ENCODE data around the gene NRF1.
"Not testable (repeated sequence)": the region's sequence is repeated elsewhere in the genome, so short reads cannot be mapped to it uniquely, and the experiment has no call there.

Gene NRF1

DNA sequence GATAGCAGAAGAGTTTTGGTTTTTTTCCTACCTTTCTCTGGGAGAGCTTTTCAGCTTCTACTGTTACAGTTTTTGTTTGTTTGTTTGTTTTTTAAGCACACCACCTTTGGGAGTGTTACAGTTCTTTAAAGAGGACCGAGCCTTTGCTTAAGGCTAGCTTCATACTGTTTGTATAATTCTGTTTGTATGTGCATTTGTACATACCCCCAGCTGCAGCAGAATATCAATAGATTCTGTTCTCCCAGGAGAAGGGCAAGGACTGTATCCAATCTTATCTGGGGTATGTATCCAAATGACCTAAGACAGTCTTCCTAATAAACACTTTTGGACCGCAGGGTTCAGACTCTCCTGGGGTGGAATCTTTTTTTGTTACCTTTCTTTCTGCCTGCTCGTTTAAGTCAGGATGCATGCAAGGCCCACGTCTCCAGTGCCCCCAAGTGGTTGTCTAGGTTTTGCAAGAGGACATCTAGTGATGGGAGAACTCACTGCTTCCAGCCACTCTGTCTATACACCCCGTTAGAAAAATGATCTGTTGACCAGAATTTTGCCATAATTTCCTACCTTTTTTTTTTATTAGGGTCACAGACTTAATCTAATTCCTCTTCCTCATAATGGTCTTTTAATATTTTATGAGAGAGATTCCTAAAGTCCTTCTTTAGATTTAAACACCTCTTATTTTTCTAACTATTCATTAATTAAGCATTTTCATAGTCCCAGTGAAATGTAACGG lies 23.9 kb downstream of the NRF1 start:
- H3K27ac ChIP-seq (ENCODE audit: low read depth, low read length) = no peak overlapping the region
- H3K4me3 ChIP-seq (ENCODE audit: low read depth in 1 of 2, low read length in 2 of 2) = no peak overlapping the region
- no peaks in the 10 kb centered on the region for H3K4me1 ChIP-seq (ENCODE audit: insufficient read depth, low read length)
- no peaks in the 10 kb centered on the region for H3K9me3 ChIP-seq (ENCODE audit: low read length)
- no peak overlapping the region for H3K9ac ChIP-seq (ENCODE audit: low read length)
- H3K27me3 ChIP-seq (ENCODE audit: control insufficient read depth in 1 of 2, insufficient read depth in 2 of 2, low read length in 2 of 2) = no peaks in the 10 kb centered on the region
- no peaks in the 10 kb centered on the region for H3K36me3 ChIP-seq (ENCODE audit: insufficient read depth, low read length)

DNA sequence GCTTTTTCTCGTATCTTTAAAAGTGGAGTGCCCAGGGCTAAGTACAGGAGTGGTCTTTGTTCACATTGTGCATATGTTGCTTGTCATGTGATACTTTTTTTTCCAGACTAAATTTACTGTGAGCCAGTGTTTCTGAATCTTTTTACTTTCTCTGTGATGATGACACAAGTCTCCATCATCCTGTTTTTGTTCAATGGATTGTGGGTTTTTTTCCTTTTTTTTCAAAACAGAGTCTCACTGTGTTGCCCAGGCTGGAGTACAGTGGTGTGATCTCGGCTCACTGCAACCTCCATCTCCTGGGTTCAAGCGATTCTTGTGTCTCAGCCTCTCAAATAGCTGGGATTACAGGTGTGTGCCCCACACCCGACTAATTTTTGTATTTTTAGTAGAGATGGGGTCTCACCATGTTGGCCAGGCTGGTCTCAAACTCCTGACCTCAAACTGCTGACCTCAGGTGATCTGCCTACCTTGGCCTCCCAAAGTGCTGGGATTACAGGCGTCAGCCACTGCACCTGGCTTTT lies 24.6 kb downstream of the NRF1 start:
- not testable (repeated sequence) for H3K9me3 ChIP-seq (ENCODE audit: low read length); H3K36me3 ChIP-seq (ENCODE audit: insufficient read depth, low read length); H3K9ac ChIP-seq (ENCODE audit: low read length); H3K4me3 ChIP-seq (ENCODE audit: low read depth in 1 of 2, low read length in 2 of 2); H3K27me3 ChIP-seq (ENCODE audit: control insufficient read depth in 1 of 2, insufficient read depth in 2 of 2, low read length in 2 of 2); H3K4me1 ChIP-seq (ENCODE audit: insufficient read depth, low read length); H3K27ac ChIP-seq (ENCODE audit: low read depth, low read length)

DNA sequence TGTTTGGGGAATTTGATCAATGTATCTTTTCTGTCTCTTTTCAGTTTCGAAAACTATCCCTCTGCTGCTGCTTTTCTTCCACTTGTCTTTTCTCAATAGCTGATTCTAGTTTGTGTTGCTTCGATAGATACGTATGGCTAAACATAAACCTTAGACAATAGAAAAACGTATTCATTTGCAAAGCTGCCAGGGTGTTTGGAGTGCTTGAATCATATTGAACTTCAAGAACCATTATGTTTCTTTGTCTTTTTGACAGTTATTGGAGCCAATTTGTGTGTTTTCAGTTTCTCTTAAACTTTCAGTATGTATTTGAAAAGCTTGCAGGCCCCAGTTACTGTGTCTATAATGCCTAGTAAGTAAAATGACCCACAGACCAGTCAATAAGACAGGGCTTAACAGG lies 25.1 kb downstream of the NRF1 start:
- no peak overlapping the region for H3K4me3 ChIP-seq (ENCODE audit: low read depth in 1 of 2, low read length in 2 of 2)
- H3K27me3 ChIP-seq (ENCODE audit: control insufficient read depth in 1 of 2, insufficient read depth in 2 of 2, low read length in 2 of 2) = no peaks in the 10 kb centered on the region
- H3K36me3 ChIP-seq (ENCODE audit: insufficient read depth, low read length) = no peaks in the 10 kb centered on the region

DNA sequence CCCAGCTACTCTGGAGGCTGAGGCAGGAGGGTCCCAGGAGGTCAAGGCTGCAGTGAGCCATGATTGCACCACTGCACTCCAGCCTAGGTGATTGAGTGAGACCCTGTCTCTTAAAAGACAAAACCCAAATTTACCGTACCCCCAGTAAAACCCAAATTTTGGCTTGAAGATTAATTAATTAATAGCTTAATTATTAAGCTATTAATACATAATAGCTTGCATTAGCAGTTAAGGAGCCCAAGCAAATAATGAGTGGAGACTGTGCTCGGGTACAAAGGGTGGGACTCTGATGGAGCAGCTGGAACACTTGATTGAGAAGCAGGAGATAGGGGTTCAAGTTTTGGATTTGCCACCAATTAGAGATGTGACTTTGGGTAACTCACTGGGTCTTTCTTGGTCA lies 28.9 kb downstream of the NRF1 start:
- no peaks in the 10 kb centered on the region for H3K9me3 ChIP-seq (ENCODE audit: low read length)
- no peaks in the 10 kb centered on the region for H3K27me3 ChIP-seq (ENCODE audit: control insufficient read depth in 1 of 2, insufficient read depth in 2 of 2, low read length in 2 of 2)
- no peak overlapping the region for H3K9ac ChIP-seq (ENCODE audit: low read length)
- peaks cover 5% of the 10 kb centered on the region for H3K4me1 ChIP-seq (ENCODE audit: insufficient read depth, low read length)
- H3K4me3 ChIP-seq (ENCODE audit: low read depth in 1 of 2, low read length in 2 of 2) = no peak overlapping the region
- no peaks in the 10 kb centered on the region for H3K36me3 ChIP-seq (ENCODE audit: insufficient read depth, low read length)
- H3K27ac ChIP-seq (ENCODE audit: low read depth, low read length) = no peak overlapping the region

More for the DNA sequence above, 25.1 kb downstream of the NRF1 start:
- H3K9me3 ChIP-seq (ENCODE audit: low read length) = no peaks in the 10 kb centered on the region
- no peaks in the 10 kb centered on the region for H3K4me1 ChIP-seq (ENCODE audit: insufficient read depth, low read length)
- no peak overlapping the region for H3K27ac ChIP-seq (ENCODE audit: low read depth, low read length)
- no peak overlapping the region for H3K9ac ChIP-seq (ENCODE audit: low read length)

DNA sequence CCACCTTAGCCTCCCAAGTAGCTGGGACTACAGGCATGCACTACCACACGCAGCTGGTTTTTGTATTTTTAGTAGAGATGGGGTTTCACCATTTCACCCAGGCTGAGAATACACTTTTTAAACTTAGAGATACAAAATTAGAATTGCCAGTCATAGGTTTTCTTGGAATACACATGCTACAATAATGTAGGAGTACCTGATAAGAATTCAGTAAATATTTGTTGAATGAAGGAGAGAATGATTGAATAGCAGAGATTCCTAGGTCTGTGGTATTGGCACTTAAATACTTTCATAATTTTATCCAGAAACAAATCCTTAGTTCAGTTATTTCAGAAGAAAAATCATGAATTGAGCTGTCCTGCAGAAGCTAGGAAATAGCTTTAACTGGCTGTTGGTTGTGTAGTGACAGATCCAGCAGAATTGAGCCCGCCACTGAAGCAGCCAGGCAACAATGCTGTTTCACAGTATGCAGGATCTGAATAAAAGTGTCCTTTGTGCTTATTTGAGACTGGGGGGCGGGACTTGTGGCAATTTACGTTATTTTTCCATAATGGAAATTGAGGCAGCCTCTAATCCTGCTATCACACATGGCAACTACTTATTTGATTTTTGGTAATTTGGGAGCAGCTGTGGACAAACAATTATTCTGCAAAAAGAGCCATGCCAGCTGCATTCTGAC lies 31.5 kb downstream of the NRF1 start:
- H3K9ac ChIP-seq (ENCODE audit: low read length) = no peak overlapping the region

DNA sequence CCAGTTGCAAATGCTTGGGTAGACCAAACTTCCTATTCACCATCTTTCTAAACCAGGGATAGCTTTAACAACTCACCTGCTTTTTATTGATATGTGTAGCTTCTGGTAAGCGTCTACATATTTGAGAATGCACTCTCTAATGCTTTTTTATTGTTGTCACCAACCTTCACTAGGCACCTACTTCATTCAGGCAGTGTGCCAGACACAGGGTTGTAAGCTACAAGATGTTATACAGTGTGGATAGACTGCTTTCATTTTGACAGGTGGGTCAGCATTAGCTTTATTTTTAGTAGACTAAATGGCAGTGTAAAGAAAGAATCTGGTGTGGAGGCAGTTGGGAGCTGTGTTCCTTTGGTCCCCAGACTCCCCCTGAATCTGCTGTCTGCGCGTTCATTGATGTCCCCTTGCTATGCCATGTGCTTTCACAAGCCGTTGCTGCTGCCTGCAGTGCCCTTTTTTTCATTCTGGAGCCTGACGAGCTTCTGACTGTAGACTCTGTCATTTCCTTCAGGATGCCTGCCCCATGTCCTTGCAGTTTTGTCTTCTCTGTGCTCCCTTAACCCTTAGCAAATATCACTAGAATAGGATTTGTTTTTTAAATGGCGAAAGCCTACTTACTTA lies 32.1 kb downstream of the NRF1 start:
- Histone ChIP-seq H3K4me3 (ENCODE audit: low read depth in 1 of 2, low read length in 2 of 2) (no peak overlapping the region), H3K4me1 (ENCODE audit: insufficient read depth, low read length) (peaks cover 5% of the 10 kb centered on the region), H3K27me3 (ENCODE audit: control insufficient read depth in 1 of 2, insufficient read depth in 2 of 2, low read length in 2 of 2) (no peaks in the 10 kb centered on the region), H3K36me3 (ENCODE audit: insufficient read depth, low read length) (no peaks in the 10 kb centered on the region), H3K9ac (ENCODE audit: low read length) (no peak overlapping the region), H3K27ac (ENCODE audit: low read depth, low read length) (no peak overlapping the region), H3K9me3 (ENCODE audit: low read length) (no peaks in the 10 kb centered on the region)

More for the DNA sequence above, 31.5 kb downstream of the NRF1 start:
- H3K4me1 ChIP-seq (ENCODE audit: insufficient read depth, low read length) = peaks cover 5% of the 10 kb centered on the region
- no peak overlapping the region for H3K4me3 ChIP-seq (ENCODE audit: low read depth in 1 of 2, low read length in 2 of 2)
- H3K9me3 ChIP-seq (ENCODE audit: low read length) = no peaks in the 10 kb centered on the region
- H3K27ac ChIP-seq (ENCODE audit: low read depth, low read length) = no peak overlapping the region
- H3K36me3 ChIP-seq (ENCODE audit: insufficient read depth, low read length) = no peaks in the 10 kb centered on the region
- H3K27me3 ChIP-seq (ENCODE audit: control insufficient read depth in 1 of 2, insufficient read depth in 2 of 2, low read length in 2 of 2) = no peaks in the 10 kb centered on the region

DNA sequence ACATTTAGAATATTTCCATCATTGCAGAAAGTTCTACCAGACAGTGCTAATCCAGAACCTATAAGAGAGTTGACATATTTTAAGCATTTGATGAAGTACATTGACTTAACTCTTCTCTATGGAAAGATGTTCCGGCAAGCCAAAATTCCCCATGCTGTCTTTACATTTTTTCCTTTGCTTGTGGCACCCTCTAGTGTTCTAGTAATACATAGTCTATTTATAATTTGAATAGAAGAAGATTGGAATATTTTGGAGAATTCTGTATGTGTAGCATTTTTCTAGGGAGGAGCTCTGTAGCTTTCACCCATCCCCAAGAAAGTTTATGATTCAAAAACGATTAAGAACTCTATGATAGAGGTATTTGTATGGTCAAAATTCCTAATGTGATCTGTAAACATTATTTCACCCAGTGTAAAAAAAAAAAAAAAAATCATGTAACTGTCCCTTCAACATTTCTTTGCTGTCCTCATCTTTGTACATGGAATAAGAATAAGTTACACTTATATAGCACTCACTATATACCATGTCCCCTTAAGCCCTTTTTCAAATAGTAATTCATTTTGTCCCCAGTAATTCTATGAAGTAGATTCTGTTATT lies 33.2 kb downstream of the NRF1 start:
- peaks cover 5% of the 10 kb centered on the region for H3K4me1 ChIP-seq (ENCODE audit: insufficient read depth, low read length)
- no peaks in the 10 kb centered on the region for H3K9me3 ChIP-seq (ENCODE audit: low read length)
- no peaks in the 10 kb centered on the region for H3K36me3 ChIP-seq (ENCODE audit: insufficient read depth, low read length)
- no peaks in the 10 kb centered on the region for H3K27me3 ChIP-seq (ENCODE audit: control insufficient read depth in 1 of 2, insufficient read depth in 2 of 2, low read length in 2 of 2)
- no peak overlapping the region for H3K27ac ChIP-seq (ENCODE audit: low read depth, low read length)
- no peak overlapping the region for H3K4me3 ChIP-seq (ENCODE audit: low read depth in 1 of 2, low read length in 2 of 2)
- no peak overlapping the region for H3K9ac ChIP-seq (ENCODE audit: low read length)

GRCh38 chr7:129646369-129647021 lies 35.0 kb downstream of the NRF1 start:
- H3K4me3 ChIP-seq (ENCODE audit: low read depth in 1 of 2, low read length in 2 of 2) = no peak overlapping the region
- H3K27me3 ChIP-seq (ENCODE audit: control insufficient read depth in 1 of 2, insufficient read depth in 2 of 2, low read length in 2 of 2) = no peaks in the 10 kb centered on the region
- H3K27ac ChIP-seq (ENCODE audit: low read depth, low read length) = no peak overlapping the region
- H3K4me1 ChIP-seq (ENCODE audit: insufficient read depth, low read length) = peaks cover 5% of the 10 kb centered on the region
- no peaks in the 10 kb centered on the region for H3K9me3 ChIP-seq (ENCODE audit: low read length)
- no peaks in the 10 kb centered on the region for H3K36me3 ChIP-seq (ENCODE audit: insufficient read depth, low read length)
- no peak overlapping the region for H3K9ac ChIP-seq (ENCODE audit: low read length)

- Histone ChIP-seq H3K9me3 (ENCODE audit: low read length) (no peaks in the 10 kb centered on the region), H3K4me1 (ENCODE audit: insufficient read depth, low read length) (no peaks in the 10 kb centered on the region), H3K9ac (ENCODE audit: low read length) (no peak overlapping the region), H3K4me3 (ENCODE audit: low read depth in 1 of 2, low read length in 2 of 2) (no peak overlapping the region), H3K36me3 (ENCODE audit: insufficient read depth, low read length) (no peaks in the 10 kb centered on the region), H3K27ac (ENCODE audit: low read depth, low read length) (no peak overlapping the region), H3K27me3 (ENCODE audit: control insufficient read depth in 1 of 2, insufficient read depth in 2 of 2, low read length in 2 of 2) (no peaks in the 10 kb centered on the region)
Measured at GRCh38 chr7:129649128-129649690, 37.7 kb downstream of the NRF1 start.

GRCh38 chr7:129650056-129650758 lies 38.7 kb downstream of the NRF1 start:
- no peaks in the 10 kb centered on the region for H3K27me3 ChIP-seq (ENCODE audit: control insufficient read depth in 1 of 2, insufficient read depth in 2 of 2, low read length in 2 of 2)
- no peak overlapping the region for H3K27ac ChIP-seq (ENCODE audit: low read depth, low read length)
- no peak overlapping the region for H3K9ac ChIP-seq (ENCODE audit: low read length)
- H3K4me1 ChIP-seq (ENCODE audit: insufficient read depth, low read length) = no peaks in the 10 kb centered on the region
- H3K4me3 ChIP-seq (ENCODE audit: low read depth in 1 of 2, low read length in 2 of 2) = no peak overlapping the region
- H3K9me3 ChIP-seq (ENCODE audit: low read length) = no peaks in the 10 kb centered on the region
- H3K36me3 ChIP-seq (ENCODE audit: insufficient read depth, low read length) = no peaks in the 10 kb centered on the region

Data from muscle layer of colon (tissue), 2 donors.